KG1 (cell line): ENCODE results near the gene RAB27A.
"Not testable (repeated sequence)": the region's sequence is repeated elsewhere in the genome, so short reads cannot be mapped to it uniquely, and the experiment has no call there.

Experiments used
- DNase-seq: peaks from one replicate; lab custom pipeline; 2025; lab: John Stamatoyannopoulos, UW

RAB27A gene

DNA sequence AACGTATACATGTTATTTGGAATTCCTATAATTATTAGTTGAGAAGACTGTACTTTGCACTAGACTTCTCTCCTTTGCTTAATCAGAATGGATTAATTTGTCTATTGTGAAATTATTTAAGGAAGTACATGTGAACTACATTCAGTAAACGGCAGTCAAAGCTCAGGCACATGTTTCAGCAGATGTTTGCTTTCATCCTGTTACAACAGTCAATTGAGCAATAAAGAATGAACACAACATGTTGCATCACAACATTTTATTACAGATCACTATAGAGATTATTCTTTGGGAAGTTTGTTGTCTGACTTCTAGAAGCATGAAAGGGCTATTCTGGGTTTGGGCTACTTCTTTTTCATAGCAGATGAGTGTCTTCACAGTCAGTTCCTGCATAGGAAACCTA lies 39.2 kb downstream of the RAB27A start:
- peak; percentile 26 for DNase-seq

DNA sequence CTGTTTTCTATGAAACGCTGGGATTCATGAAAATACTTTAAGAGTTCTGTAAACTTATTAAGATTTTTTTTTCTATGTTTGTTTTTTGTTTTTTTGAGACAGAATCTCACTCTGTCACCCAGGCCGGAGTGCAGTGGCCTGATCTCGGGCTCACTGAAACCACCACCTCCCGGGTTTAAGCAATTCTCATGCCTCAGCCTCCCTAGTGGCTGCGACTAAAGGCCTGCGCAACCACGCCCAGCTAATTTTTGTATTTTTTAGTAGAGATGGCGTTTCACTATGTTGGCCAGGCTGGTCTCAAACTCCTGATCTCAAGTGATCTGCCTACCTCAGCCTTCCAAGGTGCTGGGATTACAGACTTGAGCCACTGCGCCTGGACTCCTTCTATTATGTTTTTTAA lies 39.7 kb downstream of the RAB27A start:
- DNase-seq: not testable (repeated sequence)

- DNase-seq: no peak
Observed at GRCh38 chr15:55248895-55249294, 40.7 kb downstream of the RAB27A start.

- DNase-seq: no peak
Observed at GRCh38 chr15:55247766-55248427, 41.7 kb downstream of the RAB27A start.

DNA sequence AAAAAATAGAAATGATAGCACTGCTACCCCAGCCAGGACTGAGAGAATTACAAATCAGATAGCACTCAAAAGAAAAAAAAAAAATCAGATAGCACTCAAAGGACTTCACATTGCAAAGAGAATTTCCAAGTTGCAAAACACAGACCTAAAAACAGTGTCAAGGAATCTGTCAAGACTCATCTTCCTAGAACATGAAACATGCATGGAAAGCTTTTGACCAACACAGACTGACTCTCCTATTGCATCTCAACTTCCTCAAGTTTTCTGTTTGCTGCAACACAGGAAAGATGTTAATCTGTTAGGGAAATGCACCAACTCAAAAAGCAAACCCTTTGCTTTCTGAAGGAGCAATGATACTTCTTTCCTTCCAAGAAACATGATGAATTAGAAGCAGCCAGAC lies 42.3 kb downstream of the RAB27A start:
- no peak for DNase-seq

DNA sequence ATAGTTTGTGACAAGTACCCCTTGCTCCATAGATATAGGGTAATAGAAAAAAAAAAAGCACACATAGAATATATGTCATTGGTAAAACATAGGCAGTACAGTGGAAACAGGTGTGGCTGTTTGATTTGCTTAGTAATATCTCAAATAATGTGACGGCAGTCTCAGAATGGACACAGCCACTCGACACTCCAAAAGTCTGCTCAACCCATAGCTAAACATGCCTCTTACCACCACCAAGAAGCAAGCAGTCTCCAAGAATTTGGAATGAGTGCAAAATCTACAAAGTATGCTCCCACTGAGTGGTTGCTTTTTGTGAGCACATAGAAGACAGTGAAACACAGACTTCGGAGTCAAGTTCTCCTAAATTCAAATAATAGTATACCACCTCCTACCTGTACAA lies 43.0 kb downstream of the RAB27A start:
- DNase-seq: no peak

GRCh38 chr15:55245059-55245458 lies 44.6 kb downstream of the RAB27A start:
- no peak for DNase-seq

DNA sequence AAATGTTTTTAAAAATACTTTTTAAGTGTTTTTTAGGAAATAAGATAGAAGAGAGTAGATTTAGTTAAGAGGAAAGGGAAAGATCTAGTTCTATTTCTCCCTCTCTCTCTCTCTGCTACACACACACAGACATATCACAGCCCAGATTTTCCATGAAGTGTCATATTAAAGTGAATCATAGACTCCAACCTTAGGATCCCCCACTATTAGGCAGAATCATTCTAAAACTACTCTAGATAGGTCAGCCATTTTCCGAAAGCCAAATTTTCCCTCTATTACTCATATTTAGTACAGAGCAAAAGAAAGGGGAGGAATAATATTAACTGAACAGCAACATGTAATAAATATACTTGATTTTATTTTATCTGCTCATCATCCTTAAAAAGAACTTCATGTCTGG lies 47.7 kb downstream of the RAB27A start:
- DNase-seq: no peak

DNA sequence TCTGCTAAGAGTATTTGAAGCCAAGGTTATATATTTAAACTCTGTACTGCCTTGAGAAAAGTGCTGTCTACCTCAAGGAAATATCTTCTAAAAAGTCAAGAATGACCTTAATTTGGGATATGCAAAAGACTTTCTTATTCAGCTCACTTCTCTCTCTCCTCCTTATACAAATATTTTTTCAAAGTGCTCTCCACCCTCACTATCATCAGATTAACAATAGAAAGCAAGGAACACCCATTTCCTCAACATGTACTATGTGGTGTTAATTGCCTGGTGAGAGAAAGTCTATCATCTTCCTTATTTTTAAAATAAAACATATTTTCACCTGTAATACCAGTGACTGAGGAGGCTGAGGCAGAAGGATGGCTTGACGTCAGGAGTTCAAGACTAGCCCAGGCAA lies 48.4 kb downstream of the RAB27A start:
- no peak for DNase-seq

DNA sequence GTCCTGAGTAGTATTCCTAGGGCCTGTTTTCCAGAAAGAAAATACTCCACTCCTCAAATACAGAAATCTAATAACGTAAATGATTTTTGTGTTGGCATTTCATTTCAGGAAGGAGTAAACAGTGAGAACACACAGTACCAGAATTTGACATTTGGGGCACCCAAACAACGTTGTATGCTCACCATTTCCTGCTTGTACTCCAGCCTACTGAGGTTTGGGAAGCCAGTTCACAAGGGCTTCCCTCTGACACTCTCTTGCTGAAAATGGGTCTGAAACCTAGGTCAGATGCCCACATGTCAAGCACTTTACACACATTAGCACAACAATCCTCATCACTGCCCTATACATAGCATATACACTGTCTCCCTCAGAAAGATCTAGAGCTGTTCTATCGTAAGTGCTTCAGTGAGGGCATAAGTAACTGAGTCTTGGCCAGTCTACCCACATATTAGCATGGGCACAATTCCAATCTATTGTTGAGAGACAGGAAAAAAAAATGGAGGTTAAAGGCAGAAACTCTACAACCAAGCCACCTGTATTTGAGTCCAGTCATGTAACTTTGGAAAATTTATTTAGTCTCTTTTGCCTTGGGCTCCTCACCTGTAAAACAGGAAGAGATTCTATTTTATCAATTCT lies 49.4 kb downstream of the RAB27A start:
- DNase-seq: no peak

DNA sequence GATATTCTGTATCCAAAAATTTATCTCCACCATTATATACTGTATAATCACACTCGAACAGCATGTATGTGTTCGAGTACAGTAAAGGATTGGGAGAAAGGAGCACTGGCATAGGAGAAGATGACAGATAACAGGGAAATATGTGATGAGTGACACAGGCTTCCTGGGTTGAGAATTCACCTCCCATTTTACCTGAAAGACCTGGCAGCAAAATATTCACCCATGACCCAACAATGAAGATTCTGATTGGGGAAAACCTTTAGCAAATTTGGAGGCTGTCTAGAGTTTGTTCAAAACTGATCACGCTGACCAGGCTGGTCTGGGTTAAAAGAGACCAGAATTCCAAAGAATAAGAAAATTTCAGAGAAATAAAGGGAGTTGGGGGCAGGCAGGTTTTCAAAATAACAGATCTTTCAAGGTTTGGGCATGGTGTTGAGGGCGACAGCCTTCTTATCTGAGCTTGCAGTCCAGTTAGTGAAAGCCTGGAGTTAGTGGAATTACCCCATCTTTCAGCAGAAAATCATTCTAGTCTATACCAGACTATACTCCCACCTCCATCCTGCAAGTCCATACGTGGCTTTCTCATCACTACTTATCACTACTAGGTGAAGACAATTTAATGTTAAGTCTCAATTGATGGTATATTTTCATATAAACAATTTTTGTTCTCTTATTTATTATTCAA lies 50.0 kb downstream of the RAB27A start:
- no peak for DNase-seq

GRCh38 chr15:55238877-55239276 lies 50.7 kb downstream of the RAB27A start:
- DNase-seq: no peak

DNA sequence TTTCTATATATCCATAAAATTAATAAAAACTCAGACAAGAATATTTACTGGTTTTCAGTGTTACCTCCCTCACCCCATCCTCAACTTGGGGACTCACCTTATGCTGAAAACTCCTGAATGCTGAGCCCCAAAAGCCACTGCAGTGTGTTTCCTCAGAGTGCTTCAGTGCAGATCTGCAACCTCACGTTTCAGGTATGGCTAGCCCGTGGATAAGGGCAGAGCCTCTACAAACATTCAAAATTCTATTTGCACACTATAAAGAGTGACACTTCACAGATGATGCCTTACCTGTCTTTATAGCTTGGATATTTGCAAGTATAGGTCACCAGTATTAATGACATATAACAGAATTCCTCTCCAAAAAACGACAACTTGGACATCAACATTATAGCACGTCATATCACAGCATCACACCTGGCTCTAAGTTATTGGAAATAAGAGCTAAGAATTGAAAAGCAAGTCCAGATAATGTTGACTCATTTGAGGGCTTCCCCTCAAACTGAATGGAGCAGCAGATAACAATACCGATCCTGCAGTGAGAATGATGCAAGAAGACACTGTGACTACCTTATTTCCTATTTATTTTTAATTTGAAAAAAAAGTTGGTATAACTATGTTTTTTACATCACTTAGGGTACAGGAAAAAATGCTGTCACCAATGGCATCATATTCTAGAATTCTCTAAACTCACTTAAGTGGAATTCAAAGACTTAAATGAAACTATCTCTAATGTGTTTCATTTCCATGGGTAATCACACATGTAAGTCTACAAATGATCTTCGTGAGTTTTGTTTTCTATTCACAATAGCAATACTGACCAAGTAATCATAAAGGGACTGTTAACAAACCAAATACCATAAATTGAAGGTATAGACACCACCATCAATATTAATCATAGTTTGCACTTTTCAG lies 52.1 kb downstream of the RAB27A start:
- DNase-seq: no peak

DNA sequence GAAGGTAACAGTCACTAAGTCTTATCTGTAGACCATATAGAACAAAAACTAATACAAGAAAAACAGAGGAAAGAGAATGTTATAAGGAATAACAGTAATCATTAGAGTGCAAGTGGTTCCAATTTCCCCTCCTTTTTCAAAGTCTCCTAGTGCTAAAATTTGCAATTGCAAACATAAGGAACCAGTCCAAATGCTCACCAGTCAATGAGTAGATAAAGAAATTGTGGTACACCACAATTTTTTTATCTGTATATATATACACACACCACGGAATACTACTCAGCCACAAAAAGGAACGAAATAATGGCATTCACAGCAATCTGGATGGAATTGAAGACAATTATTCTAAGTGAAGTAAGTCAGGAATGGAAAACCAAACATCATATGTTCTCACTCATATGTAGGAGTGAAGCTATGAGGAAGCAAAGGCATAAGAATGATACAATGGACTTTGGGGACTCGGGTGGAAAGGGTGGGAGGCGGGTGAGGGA lies 54.0 kb downstream of the RAB27A start:
- DNase-seq: no peak

GRCh38 chr15:55234800-55235104 lies 54.9 kb downstream of the RAB27A start:
- no peak for DNase-seq

- DNase-seq: no peak
Observed at GRCh38 chr15:55234104-55234799, 55.4 kb downstream of the RAB27A start.

GRCh38 chr15:55231455-55231854 lies 58.2 kb downstream of the RAB27A start:
- DNase-seq: no peak

DNA sequence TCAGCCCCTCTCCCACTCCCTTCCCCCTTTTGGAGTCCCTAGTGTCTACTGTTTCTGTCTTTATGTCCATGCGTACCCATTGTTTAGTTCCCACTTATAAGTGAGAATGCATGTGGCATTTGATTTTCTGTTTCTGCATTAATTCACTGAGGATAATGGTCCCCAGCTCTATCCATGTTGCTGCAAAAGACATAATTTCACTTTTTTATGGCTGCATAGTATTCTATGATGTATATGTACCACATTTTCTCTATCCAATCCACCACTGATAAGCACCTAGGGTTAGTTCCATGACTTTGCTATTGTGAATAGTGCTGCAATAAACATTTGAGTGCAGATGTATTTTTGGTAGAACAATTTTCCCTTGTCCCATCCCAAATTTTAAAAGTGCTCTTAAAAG lies 58.7 kb downstream of the RAB27A start:
- no peak for DNase-seq

DNA sequence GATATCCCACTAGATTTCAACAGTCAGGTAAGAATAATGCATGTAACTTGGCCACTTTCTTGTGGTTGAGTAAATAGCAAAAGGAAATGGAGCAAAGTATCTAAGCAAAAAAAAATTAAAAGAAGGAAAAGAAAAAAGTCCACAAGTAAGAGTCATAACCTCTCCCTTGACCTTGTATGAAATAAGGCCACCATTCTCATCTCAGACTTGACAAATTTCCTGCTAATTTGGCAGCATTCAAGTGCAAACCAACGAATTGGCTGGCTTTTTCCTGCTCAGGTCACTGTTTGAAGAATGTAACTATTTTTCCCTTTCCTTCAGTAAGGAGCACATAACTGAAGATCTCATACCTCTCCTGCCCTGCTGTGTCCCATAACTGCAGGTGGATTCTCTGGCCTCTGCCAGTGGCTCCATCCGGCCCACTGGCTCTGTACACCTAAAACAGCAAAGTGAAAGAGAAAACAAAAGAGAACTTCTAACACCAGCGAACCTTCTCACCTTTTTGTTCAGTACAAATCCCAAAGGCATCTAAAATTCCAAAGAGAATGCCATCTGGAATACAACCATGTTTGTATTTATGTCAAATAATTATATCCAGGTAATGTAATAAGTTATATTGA lies 59.5 kb downstream of the RAB27A start:
- DNase-seq: no peak

DNA sequence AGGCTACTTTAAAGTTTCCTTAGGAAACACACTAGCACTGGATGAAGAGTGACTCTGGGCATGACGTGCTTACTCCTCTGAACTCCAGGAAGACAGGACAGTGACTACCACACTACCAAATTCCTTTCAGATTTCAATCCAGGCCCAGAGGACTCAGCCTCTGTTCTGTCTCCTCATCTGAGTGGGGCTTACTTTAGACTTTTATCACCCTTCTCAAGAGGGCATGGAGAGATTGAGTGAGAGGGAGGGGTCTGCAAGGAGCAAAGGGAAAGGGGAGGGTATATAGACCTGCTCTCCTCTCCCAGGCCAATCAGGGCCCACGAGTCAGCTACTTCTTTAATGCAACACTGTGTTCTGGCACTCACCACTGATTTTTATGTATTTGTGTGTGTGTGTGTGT lies 63.5 kb downstream of the RAB27A start:
- no peak for DNase-seq

DNA sequence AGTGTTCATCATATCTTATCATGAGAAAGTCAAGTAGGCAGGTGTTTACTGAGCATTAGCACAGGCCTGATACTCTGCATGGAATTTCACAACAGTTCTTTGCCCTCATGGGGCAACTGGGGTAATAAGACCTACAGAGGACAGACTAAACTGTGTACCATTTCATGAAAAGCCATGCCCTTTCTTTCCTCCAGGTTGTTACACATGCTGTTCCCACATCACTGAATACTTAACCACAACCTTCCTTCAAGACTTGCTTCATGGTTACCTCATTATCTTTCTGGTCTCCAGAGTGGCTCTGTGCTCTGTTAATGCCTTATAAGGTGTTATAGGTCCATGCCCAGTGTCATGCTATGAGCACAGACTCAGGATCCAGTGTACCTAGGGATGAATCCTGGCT lies 64.7 kb downstream of the RAB27A start:
- no peak for DNase-seq
